GM12892 (cell line): ENCODE results near the gene MS4A4E.

Experiments
- DNase-seq: peaks from one replicate; pipeline ENCODE4 v3.0.0; 2011; ENCODE audit not compliant: insufficient read length
- FAIRE-seq: peaks from 2 replicates; lab custom pipeline; 2011; peaks lifted over from hg19 to GRCh38; lab: Jason Lieb, UNC
- POLR2A ChIP-seq: IDR thresholded peaks from 2 replicates; pipeline ENCODE4 v1.6.1; 2011; ENCODE audit warnings: low read depth, low read length, control low read depth
- POLR2AphosphoS5 ChIP-seq: IDR thresholded peaks from 2 replicates; pipeline ENCODE4 v1.6.1; 2011; ENCODE audit warnings: low read depth, low read length, control low read depth
- TAF1 ChIP-seq: IDR thresholded peaks from 2 replicates; pipeline ENCODE4 v1.6.1; 2011; ENCODE audit warnings: low read depth, mild to moderate bottlenecking, control low read depth, low read length, borderline replicate concordance

Gene MS4A4E

DNA sequence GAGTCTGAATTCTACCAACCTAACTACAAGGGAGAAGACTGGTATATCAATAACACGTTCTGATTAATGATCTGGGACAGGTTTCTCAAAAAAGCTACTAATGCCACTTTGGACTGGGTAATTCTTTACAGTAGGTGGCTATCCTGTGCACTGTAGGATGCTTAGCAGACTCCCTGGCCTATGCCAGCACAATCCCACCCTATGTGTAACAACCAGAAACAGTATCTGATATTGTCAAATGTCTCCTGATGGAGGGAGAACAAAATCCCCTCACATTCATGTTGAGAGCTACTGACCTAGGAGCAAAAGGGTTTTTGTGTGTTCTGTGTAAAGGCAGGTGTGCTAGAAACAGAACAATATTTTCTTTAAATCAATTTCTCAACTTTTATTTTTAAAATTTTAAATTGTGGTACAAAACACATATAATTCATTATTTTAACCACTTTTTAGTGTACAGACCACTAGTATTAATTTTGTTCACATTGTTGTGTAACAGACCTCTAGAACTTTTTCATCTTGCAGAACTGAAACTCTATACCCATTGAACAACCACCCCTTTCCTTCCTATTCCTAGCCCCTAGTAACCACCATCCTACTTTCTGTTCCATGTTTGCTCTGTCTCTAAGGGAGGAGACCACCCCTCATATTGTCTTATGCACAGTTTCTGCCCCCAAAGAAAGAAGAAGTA is 58.0 kb downstream of the MS4A4E start:
- no peak for TF ChIP-seq POLR2AphosphoS5
- DNase-seq, result no peak
- peak; percentile 66 for FAIRE-seq

- TF ChIP-seq POLR2AphosphoS5, result no peak
- TF ChIP-seq POLR2A, result no peak
- no peak for TF ChIP-seq TAF1
- DNase-seq (no peak), FAIRE-seq (peak; percentile 71)
These were observed 59.2 kb downstream of the MS4A4E start for GRCh38 chr11:60183591-60184205.

DNA sequence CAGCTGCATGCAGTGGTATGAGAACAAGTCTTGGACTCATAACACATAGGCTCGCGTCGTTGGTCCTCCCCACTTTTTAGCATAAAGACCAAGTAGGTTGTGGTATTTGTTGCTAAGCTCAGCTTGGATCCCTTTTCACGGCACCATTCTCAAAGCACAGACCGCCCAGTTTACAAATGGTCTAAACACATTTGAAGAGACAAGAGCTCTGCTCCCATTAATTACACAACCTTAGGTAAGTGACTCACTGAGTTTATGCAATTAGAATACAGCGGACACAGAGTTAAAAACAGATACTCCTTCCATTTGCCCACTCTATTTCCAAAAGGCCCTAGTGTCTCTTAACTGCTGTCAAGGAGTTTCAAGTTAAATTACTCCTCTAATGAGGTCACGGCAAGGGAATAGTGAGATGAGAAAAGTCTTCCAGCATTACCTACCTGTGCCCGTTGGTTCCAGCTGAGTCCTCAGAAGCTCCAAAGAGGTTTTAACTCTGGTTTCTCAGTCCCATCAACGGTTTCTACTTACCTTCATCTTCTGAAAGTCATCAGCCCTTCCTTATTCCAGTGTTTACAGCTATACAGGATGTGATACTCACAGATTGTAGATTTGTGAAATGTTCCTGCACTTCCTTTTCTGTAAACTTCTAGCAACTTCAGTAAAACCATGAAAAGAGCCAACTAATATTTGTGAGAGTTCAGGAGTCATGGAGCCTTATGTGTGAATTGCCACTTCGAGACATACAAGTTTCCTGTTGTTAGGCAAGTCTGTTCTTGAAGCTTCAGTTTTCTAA is 60.2 kb downstream of the MS4A4E start, which contains the start of gene MS4A6A:
Gene MS4A6A, minus strand, starts transcription at position 543 of the 790 bp plus-strand sequence. CDS start 1,356 bp downstream, outside the sequence.
- FAIRE-seq (peak; percentile 92), DNase-seq (no peak)
- no peak for TF ChIP-seq POLR2AphosphoS5
- no peak for TF ChIP-seq POLR2A
- no peak for TF ChIP-seq TAF1

- FAIRE-seq, result peak; percentile 96
- no peak for DNase-seq
- no peak for TF ChIP-seq POLR2AphosphoS5
- TF ChIP-seq TAF1, result no peak
- TF ChIP-seq POLR2A, result no peak
These were observed 67.1 kb downstream of the MS4A4E start for GRCh38 chr11:60175860-60176275.

DNA sequence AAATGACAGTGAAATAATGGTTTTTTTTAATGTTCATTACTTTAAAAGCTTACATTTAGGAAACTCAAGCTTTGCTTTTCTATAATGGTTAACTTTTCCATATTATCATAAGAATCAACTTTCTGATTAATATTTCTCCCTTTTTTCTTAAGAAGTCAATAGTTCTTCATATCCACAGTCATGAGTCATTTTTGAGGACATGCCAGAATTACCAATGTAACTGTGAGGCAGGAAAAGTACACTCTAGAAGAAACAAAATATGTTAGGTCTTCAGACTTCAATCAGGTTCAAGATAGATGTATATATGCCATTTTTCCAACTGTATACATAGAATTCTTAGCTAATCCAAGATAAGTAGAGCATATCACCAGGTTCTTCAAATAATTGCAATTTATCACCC is 70.9 kb downstream of the MS4A4E start:
- no peak for TF ChIP-seq POLR2AphosphoS5
- DNase-seq (no peak), FAIRE-seq (no peak)

- peak; percentile 70 for FAIRE-seq
- TF ChIP-seq POLR2AphosphoS5, result no peak
These were observed 72.4 kb downstream of the MS4A4E start for GRCh38 chr11:60170566-60170965.

DNA sequence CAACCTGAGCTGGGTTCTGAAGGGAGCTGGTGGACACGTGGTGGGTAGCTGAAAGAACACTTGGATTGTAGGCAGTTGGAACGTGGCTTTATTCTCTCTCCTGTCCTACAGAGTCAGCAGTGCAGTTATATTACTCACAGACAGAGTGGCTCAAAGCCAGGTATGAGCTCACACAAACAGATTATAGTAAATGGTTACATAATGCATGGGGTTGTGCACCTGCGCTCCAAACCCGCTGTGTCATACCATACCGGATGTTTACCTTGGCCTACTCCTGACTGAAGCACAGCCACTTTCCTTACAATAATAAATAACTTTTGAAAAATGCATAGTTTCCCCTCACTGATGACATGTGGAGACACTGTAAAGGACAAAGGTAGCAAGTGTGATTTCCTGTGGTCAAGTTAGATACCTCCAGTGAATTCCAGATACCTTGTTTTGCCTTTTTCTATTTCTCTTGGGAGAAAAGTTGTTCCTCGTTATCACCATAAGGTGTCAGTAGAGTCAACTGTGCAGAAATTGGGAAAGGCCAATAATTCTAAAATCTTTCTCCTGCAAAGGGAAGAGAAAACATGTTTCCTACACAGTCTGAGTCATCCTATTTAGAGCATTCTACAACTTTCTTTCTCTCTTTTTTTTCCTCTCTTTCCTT is 73.5 kb downstream of the MS4A4E start:
- TF ChIP-seq POLR2AphosphoS5, result no peak
- no peak for TF ChIP-seq TAF1
- no peak for TF ChIP-seq POLR2A
- DNase-seq, result no peak
- peak; percentile 78 for FAIRE-seq

More at GRCh38 chr11:60170566-60170965, 72.4 kb downstream of the MS4A4E start:
- DNase-seq, result no peak

DNA sequence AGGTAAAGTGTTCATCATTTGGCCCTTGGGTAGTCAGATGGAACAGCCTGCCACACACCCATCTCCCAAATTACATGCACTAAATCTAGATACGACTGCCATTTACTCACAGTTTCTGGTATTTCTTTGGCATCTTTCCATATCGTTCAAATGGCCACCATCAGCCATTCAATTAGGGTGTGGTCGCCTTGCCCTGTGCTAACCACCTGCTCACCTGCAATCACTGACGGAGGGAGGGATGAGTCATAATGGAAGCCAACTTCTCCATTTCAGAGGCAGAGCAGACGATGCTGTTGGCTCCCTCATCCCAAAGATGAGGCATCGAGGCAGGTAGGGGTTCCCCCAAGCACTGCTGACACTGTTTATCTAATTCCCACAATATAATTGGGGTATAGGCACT is 74.6 kb downstream of the MS4A4E start:
- DNase-seq (no peak), FAIRE-seq (no peak)
- TF ChIP-seq POLR2AphosphoS5, result no peak
- TF ChIP-seq TAF1, result no peak
- TF ChIP-seq POLR2A, result no peak

DNA sequence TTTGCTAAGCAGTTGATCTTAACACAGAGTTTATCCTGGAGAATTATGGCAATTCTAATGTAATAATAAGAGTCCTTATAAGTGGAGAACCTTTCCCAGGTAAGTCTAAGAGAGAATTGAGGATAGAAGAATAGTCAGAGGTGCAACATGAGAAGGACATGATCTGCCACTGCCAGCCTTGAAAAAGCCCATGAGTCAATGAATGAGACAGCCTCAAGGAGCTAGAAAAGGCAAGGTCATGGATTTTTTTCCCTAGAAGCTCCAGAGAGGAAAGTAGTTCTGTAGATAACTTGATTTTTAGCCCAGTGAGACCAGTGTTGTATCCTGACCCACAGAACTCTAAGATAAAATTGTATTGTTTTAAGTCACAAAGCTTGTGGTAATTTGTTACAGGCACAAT is 77.0 kb downstream of the MS4A4E start:
- TF ChIP-seq POLR2AphosphoS5, result no peak
- no peak for TF ChIP-seq TAF1
- no peak for TF ChIP-seq POLR2A
- FAIRE-seq (no peak), DNase-seq (no peak)

- DNase-seq (no peak), FAIRE-seq (no peak)
- TF ChIP-seq TAF1 (no peak), POLR2AphosphoS5 (no peak), POLR2A (no peak)
These were observed 77.4 kb downstream of the MS4A4E start for GRCh38 chr11:60165538-60165937.

- DNase-seq, result no peak
- no peak for FAIRE-seq
These were observed 78.3 kb downstream of the MS4A4E start for GRCh38 chr11:60164550-60165075.

DNA sequence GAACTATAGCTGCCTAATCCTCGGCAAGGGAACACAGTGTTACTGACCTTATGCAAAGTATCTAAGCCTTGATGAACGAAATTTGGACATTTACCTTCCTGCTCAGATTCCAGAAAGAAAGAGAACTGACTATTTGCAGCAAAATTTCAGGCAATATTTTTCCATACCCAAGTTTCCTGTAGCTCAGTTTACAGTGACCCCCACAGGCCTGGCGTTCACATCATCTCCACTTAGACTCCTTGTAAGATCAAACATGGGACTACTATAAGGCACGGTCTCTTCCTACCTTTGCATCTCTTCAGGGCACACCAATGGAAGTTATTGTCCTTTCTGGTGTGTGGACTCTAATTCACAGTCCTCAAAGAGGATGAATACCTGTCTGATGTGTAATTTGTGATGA is 81.2 kb downstream of the MS4A4E start:
- no peak for TF ChIP-seq POLR2A
- no peak for TF ChIP-seq POLR2AphosphoS5
- TF ChIP-seq TAF1, result no peak
- FAIRE-seq (no peak), DNase-seq (no peak)

More at GRCh38 chr11:60164550-60165075, 78.3 kb downstream of the MS4A4E start:
- TF ChIP-seq POLR2A, result no peak
- no peak for TF ChIP-seq POLR2AphosphoS5
- no peak for TF ChIP-seq TAF1
